Retinal pigment epithelial cell (primary cell): ENCODE measurements around the gene NECAP2.

Experiments used
- DNase-seq: peaks from one replicate; pipeline ENCODE4 v3.0.0-alpha.2; 2010; ENCODE audit warnings: low read depth
- H3K4me3 ChIP-seq: 2 replicates; pipeline ENCODE4 v1.5.1; 2011; ENCODE audit warnings: mild to moderate bottlenecking, low read length, control low read depth, moderate library complexity
- CTCF ChIP-seq: conservative IDR thresholded peaks from 2 replicates; pipeline ENCODE4 v1.5.1; 2011; ENCODE audit warnings: low read depth, low read length, control low read depth, inconsistent platforms

The NECAP2 gene

DNA sequence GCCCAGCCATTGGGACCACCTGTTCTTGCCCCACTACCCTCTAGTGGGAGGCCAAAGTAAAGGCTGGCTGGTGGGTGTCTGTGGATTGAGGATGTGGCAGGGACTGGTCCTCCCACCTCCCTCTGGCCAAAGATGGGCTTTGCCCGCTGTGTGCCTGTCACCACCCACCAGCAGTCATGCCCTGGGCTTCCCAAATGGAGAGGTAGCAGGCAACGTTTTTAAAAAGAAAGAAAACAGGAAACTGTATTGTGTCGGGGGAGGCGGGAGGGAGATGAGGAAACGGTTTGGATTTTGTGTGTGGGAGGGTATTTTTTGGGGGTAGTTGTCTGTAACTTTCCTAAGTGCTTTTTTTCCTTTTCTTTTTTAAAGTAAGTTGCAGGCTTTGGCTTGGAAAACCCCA is 43.4 kb upstream of the NECAP2 start:
- no peak for DNase-seq
- no peak for TF ChIP-seq CTCF

GRCh38 chr1:16398371-16398953 is 42.1 kb upstream of the NECAP2 start:
- no peak for DNase-seq
- no peak for TF ChIP-seq CTCF
- H3K4me3 ChIP-seq: no peak overlapping the region

More for the DNA sequence above, 43.4 kb upstream of the NECAP2 start:
- no peak overlapping the region for H3K4me3 ChIP-seq

- no peak for DNase-seq
- H3K4me3 ChIP-seq: no peak overlapping the region
- no peak for TF ChIP-seq CTCF
These were observed 37.8 kb upstream of the NECAP2 start for GRCh38 chr1:16402742-16403141.

- TF ChIP-seq CTCF: no peak
- DNase-seq: no peak
- H3K4me3 ChIP-seq: no peak overlapping the region
These were observed 35.1 kb upstream of the NECAP2 start for GRCh38 chr1:16405441-16405840.

GRCh38 chr1:16406868-16407267 is 33.7 kb upstream of the NECAP2 start:
- no peak for DNase-seq
- no peak for TF ChIP-seq CTCF

DNA sequence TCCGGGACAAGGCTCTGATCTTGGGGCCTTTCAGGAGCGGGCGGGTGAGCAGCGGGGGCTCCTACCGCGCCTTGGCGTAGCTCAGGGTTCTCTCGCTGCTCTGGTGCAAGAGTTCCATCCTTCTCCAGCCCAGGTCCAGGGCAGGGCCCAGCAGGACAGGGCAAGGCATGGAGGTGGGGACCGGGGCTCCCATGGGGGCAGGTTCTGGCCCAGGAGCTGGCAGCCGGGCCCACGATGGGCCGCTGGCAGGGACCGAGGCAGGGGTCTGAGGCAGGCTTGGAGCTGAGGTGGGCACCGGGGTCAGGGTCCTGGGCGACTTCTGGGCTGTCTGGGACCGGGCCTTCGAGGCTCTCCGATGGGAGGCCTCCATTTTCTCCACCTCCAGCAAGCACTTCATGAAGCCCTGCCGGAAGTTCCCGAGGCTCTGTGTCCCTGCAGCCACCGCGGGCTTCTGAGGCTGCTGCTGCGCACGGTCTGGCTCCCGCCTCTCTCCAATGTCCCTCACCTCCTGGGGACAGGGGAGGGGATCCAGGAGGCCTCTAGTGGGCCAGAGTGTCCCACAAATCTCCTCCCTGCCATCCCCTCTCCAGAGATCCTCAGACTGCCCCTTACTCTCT is 30.9 kb upstream of the NECAP2 start:
- no peak for DNase-seq
- no peak for TF ChIP-seq CTCF
- no peak overlapping the region for H3K4me3 ChIP-seq

More at GRCh38 chr1:16406868-16407267, 33.7 kb upstream of the NECAP2 start:
- no peak overlapping the region for H3K4me3 ChIP-seq

DNA sequence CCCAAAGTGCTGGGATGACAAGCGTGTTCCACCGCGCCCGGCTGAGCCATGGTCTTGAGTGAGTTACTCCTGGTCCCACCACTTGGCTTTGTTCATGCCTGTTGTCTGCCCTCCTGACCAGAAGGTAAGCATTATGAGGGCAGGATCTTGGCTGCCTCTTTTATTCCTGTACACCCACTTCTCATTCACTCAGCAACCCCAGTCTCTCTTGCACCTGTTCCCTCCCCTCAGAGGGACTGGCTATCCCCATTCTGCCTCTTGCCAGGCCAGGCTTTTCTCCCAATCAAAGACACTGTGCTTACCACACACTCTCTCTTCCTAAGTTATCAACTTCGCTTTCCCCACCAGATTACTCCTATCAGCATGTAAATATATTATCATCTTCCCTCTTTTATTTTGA is 29.7 kb upstream of the NECAP2 start:
- no peak for TF ChIP-seq CTCF
- no peak overlapping the region for H3K4me3 ChIP-seq
- DNase-seq: no peak
